Endothelial cell of umbilical vein (primary cell): ENCODE results near the gene CSMD2. TPM values are rescaled to one million over a fixed set of nuclear protein-coding genes. Genes with fewer than 3 reads are reported as not detected.
"Not testable (repeated sequence)": the region's sequence is repeated elsewhere in the genome, so short reads cannot be mapped to it uniquely, and the experiment has no call there.

ENCODE experiments used
- BruUV-seq: library from RNA; stranded (reverse); fragments of 400-500 nt; replicated peaks from 2 replicates; lab custom pipeline; 2021; lab: Mats Ljungman, UMichigan
- CTCF ChIA-PET: fragments of 300-600, 350-600 bp; sonication (Branson Sonifier 250); formaldehyde crosslinking; loops from one replicate; lab custom pipeline; 2021; ENCODE audit warnings: antibody characterized with exemption, inconsistent platforms; lab: Charles Lee
- POLR2A ChIA-PET: fragments of 300-600, 350-600 bp; sonication (Branson Sonifier 250); formaldehyde crosslinking; loops from one replicate; lab custom pipeline; 2021; ENCODE audit warnings: antibody characterized with exemption, inconsistent platforms; lab: Charles Lee
- DNase-seq: peaks from one replicate; pipeline ENCODE4 v3.0.0-alpha.2; 2011; ENCODE audit warnings: low read depth, low spot score
- FAIRE-seq: peaks from 2 replicates; lab custom pipeline; 2011; peaks lifted over from hg19 to GRCh38; lab: Jason Lieb, UNC
- H2AFZ ChIP-seq: 2 replicates; pipeline ENCODE4 v1.6.0; 2012; ENCODE audit warnings: low read depth, low read length, control low read depth, inconsistent platforms
- H3K27ac ChIP-seq: 2 replicates; pipeline ENCODE4 v1.5.1; 2011; ENCODE audit warnings: low read depth, mild to moderate bottlenecking, control low read depth, low read length, moderate library complexity; ENCODE audit not compliant: insufficient read depth
- H3K27me3 ChIP-seq, 2 experiments: 2 replicates each; pipeline versions ENCODE4 v1.6.0 to v1.6.1; 2011; ENCODE audit warnings: low read length in 2 of 2, mixed read lengths in 1 of 2; ENCODE audit not compliant: control insufficient read depth in 2 of 2, insufficient read depth in 2 of 2
- H3K36me3 ChIP-seq, 2 experiments: 2 replicates in 1 of 2; 3 replicates in 1 of 2; pipeline ENCODE4 v1.5.1; 2011; ENCODE audit warnings: low read length in 2 of 2, mild to moderate bottlenecking in 1 of 2, moderate library complexity in 1 of 2; ENCODE audit not compliant: control insufficient read depth in 2 of 2, insufficient read depth in 2 of 2; ENCODE audit errors: extremely low read depth in 1 of 2
- H3K4me1 ChIP-seq: 3 replicates; pipeline ENCODE4 v1.5.1; 2011; ENCODE audit warnings: mild to moderate bottlenecking, low read length; ENCODE audit not compliant: control insufficient read depth, insufficient read depth; ENCODE audit errors: extremely low read depth
- H3K4me2 ChIP-seq: 2 replicates; pipeline ENCODE4 v1.6.1; 2011; ENCODE audit warnings: low read length, control low read depth, mixed read lengths; ENCODE audit not compliant: insufficient read depth
- H3K4me3 ChIP-seq, 3 experiments: fragments of 200-600 bp in 1 of 3; sonication (generic), shearing (Covaris generic) in 1 of 3; replicated peaks in 1 of 3; 2 replicates each; pipeline ENCODE4 v1.5.1; 2011 to 2016; ENCODE audit warnings: control low read depth in 3 of 3, low read length in 3 of 3, mild to moderate bottlenecking in 2 of 3, inconsistent platforms in 1 of 3, low read depth in 1 of 3, moderate library complexity in 1 of 3; ENCODE audit not compliant: insufficient read depth in 1 of 3
- H3K79me2 ChIP-seq: 2 replicates; pipeline ENCODE4 v1.6.0; 2012; ENCODE audit warnings: low read length, inconsistent platforms; ENCODE audit not compliant: control insufficient read depth, insufficient read depth
- H3K9ac ChIP-seq: replicated peaks from 2 replicates; pipeline ENCODE3; 2011; ENCODE audit warnings: low read length, control low read depth; ENCODE audit not compliant: insufficient read depth; ENCODE audit errors: extremely low read depth
- H3K9me1 ChIP-seq: replicated peaks from 3 replicates; pipeline ENCODE4 v1.6.0; 2011; ENCODE audit warnings: mild to moderate bottlenecking, low read length; ENCODE audit not compliant: control insufficient read depth, insufficient read depth; ENCODE audit errors: extremely low read depth
- H3K9me3 ChIP-seq: replicated peaks from 2 replicates; pipeline ENCODE4 v1.5.1; 2012; ENCODE audit warnings: low read length, inconsistent platforms; ENCODE audit not compliant: control insufficient read depth, insufficient read depth
- H4K20me1 ChIP-seq: replicated peaks from 2 replicates; pipeline ENCODE3; 2011; ENCODE audit warnings: mild to moderate bottlenecking, low read length; ENCODE audit not compliant: control insufficient read depth, insufficient read depth; ENCODE audit errors: extremely low read depth
- CTCF ChIP-seq, 2 donors: IDR thresholded peaks; 1 replicate in 1 of 2; 2 replicates in 1 of 2; pipeline ENCODE4 v1.5.1; 2011; ENCODE audit warnings: low read length in 2 of 2, mild to moderate bottlenecking in 2 of 2, moderate library complexity in 2 of 2, control low read depth in 1 of 2, inconsistent platforms in 1 of 2, low read depth in 1 of 2; ENCODE audit not compliant: insufficient read depth in 1 of 2; ENCODE audit errors: extremely low read depth in 1 of 2
- EZH2 ChIP-seq: IDR thresholded peaks from 2 replicates; pipeline ENCODE4 v1.6.1; 2012; ENCODE audit warnings: borderline replicate concordance, low read depth, mild to moderate bottlenecking, moderate library complexity, low read length, inconsistent platforms; ENCODE audit not compliant: severe bottlenecking
- FOS ChIP-seq: IDR thresholded peaks from 2 replicates; pipeline ENCODE4 v1.6.1; 2011; ENCODE audit warnings: mild to moderate bottlenecking, low read length, moderate library complexity, borderline replicate concordance; ENCODE audit not compliant: insufficient read depth
- GATA2 ChIP-seq: IDR thresholded peaks from 2 replicates; pipeline ENCODE4 v1.7.0; 2011; ENCODE audit warnings: low read depth, mild to moderate bottlenecking, moderate library complexity, mixed read lengths, low read length; ENCODE audit not compliant: insufficient read length, insufficient read depth
- JUN ChIP-seq: IDR thresholded peaks from 2 replicates; pipeline ENCODE4 v1.6.1; 2011; ENCODE audit warnings: borderline replicate concordance, low read depth; ENCODE audit not compliant: insufficient read length, insufficient read depth
- MAX ChIP-seq: IDR thresholded peaks from 2 replicates; pipeline ENCODE4 v1.6.1; 2011; ENCODE audit not compliant: insufficient read depth, insufficient read length
- MYC ChIP-seq: IDR thresholded peaks from one replicate; pipeline ENCODE4 v1.6.1; 2011; ENCODE audit warnings: mild to moderate bottlenecking, low read depth, low read length
- POLR2A ChIP-seq: IDR thresholded peaks from 2 replicates; pipeline ENCODE4 v1.6.1; 2012; ENCODE audit warnings: low read depth, mild to moderate bottlenecking, control low read depth, low read length
- POLR2AphosphoS5 ChIP-seq: IDR thresholded peaks from 2 replicates; pipeline ENCODE4 v1.6.1; 2012; ENCODE audit warnings: low read depth, mild to moderate bottlenecking, control low read depth, low read length, moderate library complexity; ENCODE audit not compliant: insufficient read depth
- dilution Hi-C: fragments of 300-500 bp; cut with MboI; formaldehyde crosslinking; loops from one replicate; pipeline ENCODE4 v1.15.0; 2019; ENCODE audit warnings: low sequenced_read_pairs; ENCODE audit not compliant: extremely low pct_ligation_motif_present
- intact Hi-C: fragments of 100-400 bp; cut with micrococcal nuclease; formaldehyde crosslinking; loops from one replicate; pipeline ENCODE4 v1.10.0; 2022
- polyA plus RNA-seq, 4 experiments: library from polyadenylated mRNA; depleted of rRNA in 3 of 4; stranded (reverse) in 3 of 4; unstranded in 1 of 4; fragments of >200 nt; gene quantifications; 2 replicates each; pipeline versions ENCODE4 v1.2.1 to v1.2.3, GENCODE V29; 2011 to 2012; ENCODE audit warnings: missing spikeins in 1 of 4
- total RNA-seq: library from RNA; stranded (reverse); gene quantifications from 2 replicates; pipeline ENCODE4 v1.2.3, GENCODE V29; 2021

Gene CSMD2
- total and polyA plus RNA-seq, 2 donors (not counting 3 experiments of a cell fraction or from before 2014, with no cell fraction given), result under 0.01 TPM; not detected in 1

GRCh38 chr1:34083974-34084373, 81.1 kb downstream of the CSMD2 start:
- no peak overlapping the region for H3K4me2 ChIP-seq
- H4K20me1 ChIP-seq, result no peaks in the 10 kb centered on the region
- BruUV-seq, result no TSS peak
- no peaks in the 10 kb centered on the region for H3K9me1 ChIP-seq
- H2AFZ ChIP-seq, result no peak overlapping the region
- no peak for TF ChIP-seq EZH2
- no peak for TF ChIP-seq CTCF (IDR thresholded peaks at IDR 0.05; ENCODE audit: extremely low read depth in 1 of 2, insufficient read depth in 1 of 2, low read depth in 1 of 2, low read length in 2 of 2)
- no peak for TF ChIP-seq FOS
- no peak for TF ChIP-seq POLR2A
- TF ChIP-seq POLR2AphosphoS5, result no peak
- TF ChIP-seq GATA2, result no peak
- TF ChIP-seq MAX, result no peak
- no peak for TF ChIP-seq MYC
- no peak for TF ChIP-seq JUN
- CTCF ChIA-PET, result no interaction called here
- intact Hi-C loops, result no loop called here
- H3K27me3 ChIP-seq, result no peaks in the 10 kb centered on the region
- H3K4me3 ChIP-seq, result no peak overlapping the region
- FAIRE-seq, result no peak
- peaks cover 2% of the 10 kb centered on the region for H3K9me3 ChIP-seq
- no peaks in the 10 kb centered on the region for H3K4me1 ChIP-seq
- H3K27ac ChIP-seq, result no peak overlapping the region
- dilution Hi-C loops, result no loop called here
- H3K9ac ChIP-seq, result no peak overlapping the region
- no peak for DNase-seq
- H3K36me3 ChIP-seq, result no peaks in the 10 kb centered on the region
- POLR2A ChIA-PET, result no interaction called here
- no peaks in the 10 kb centered on the region for H3K79me2 ChIP-seq

- H3K36me3 ChIP-seq, H2AFZ ChIP-seq, POLR2A ChIA-PET: not testable (repeated sequence)
These were observed 82.9 kb downstream of the CSMD2 start for GRCh38 chr1:34082085-34082670.

More at GRCh38 chr1:34082085-34082670, 82.9 kb downstream of the CSMD2 start:
- H3K27ac ChIP-seq, H3K79me2 ChIP-seq, H3K9ac ChIP-seq, H3K9me3 ChIP-seq, FAIRE-seq, H3K4me1 ChIP-seq, BruUV-seq, intact Hi-C loops, H3K27me3 ChIP-seq, H3K9me1 ChIP-seq, H3K4me3 ChIP-seq, dilution Hi-C loops, H4K20me1 ChIP-seq, CTCF ChIA-PET, DNase-seq, H3K4me2 ChIP-seq: not testable (repeated sequence)
